GM21737 (cell line): ENCODE data around the gene SPACA7.

ENCODE experiments used
- ATAC-seq: cut with Tn5 transposase; IDR thresholded peaks from one replicate; pipeline ENCODE4 v1.9.1; 2021; ENCODE audit warnings: mild to moderate bottlenecking, moderate library complexity; ENCODE audit not compliant: unreplicated experiment

The SPACA7 gene, protein sequence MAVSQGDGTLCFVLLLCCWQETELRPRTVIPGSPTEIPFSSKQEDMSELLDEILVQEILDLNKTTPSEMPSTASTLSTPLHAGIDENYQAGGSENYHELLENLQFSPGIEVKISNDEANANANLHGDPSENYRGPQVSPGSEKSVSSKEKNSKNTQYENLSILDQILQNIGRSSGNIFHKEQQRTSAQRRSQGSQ

GRCh38 chr13:112376050-112376681 lies at the start of gene SPACA7:
TSS of gene SPACA7 (plus strand) at chr13:112376355. CDS start at chr13:112376386, 31 bp downstream.
- ATAC-seq = no peak

DNA sequence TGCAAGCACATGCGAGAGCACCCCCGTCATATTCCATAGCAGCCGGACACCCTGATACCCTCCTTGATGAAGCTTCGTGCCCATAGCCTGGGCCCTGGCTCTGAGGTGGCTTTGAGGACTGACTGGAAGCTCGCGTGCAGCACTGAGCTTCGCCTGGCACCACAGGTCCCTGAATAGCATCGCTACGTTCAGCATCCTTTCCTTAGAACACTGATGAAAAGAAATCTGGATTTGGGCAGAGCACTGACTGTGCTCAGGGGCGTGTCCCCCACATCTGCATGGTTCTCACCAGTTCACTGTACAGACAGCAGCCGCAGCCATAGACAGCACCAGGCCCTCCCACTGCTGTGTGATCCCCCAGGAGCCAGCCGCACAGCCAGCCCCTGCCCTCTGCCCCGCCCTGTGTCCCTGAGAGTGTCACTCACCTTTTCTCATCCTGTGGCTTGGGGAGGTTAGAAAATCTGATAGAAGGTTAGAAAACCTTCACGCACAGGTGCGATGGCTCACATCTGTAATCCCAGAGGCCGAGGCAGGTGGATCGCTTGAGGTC lies 49.3 kb upstream of the SPACA7 start:
- no peak for ATAC-seq

GRCh38 chr13:112328936-112329335 lies 47.2 kb upstream of the SPACA7 start:
- no peak for ATAC-seq

- no peak for ATAC-seq
These were observed 46.8 kb upstream of the SPACA7 start for GRCh38 chr13:112329376-112329775.

- no peak for ATAC-seq
These were observed 46.1 kb upstream of the SPACA7 start for GRCh38 chr13:112330066-112330465.

- no peak for ATAC-seq
These were observed 45.4 kb upstream of the SPACA7 start for GRCh38 chr13:112330479-112331381.

DNA sequence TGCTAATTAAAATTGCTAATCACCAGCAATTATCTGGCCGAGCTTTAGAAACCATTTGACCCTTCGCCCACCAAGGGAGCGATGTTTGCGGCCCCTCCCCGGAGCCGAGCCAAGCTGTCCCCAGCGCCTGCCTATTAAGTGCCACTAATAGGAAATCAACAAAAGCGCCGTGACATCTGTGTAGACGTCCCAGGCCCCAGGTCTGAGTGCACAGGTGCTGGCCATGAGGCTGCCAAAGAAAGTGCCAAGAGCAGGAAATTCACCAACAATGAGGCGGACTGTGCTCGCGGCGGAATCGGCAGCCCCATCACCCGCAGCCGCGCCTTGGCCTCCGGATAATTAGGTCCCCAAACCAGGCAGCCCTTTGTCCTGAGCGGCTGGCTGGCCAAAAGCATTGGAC lies 44.5 kb upstream of the SPACA7 start:
- no peak for ATAC-seq

GRCh38 chr13:112332727-112333126 lies 43.4 kb upstream of the SPACA7 start:
- ATAC-seq = no peak

DNA sequence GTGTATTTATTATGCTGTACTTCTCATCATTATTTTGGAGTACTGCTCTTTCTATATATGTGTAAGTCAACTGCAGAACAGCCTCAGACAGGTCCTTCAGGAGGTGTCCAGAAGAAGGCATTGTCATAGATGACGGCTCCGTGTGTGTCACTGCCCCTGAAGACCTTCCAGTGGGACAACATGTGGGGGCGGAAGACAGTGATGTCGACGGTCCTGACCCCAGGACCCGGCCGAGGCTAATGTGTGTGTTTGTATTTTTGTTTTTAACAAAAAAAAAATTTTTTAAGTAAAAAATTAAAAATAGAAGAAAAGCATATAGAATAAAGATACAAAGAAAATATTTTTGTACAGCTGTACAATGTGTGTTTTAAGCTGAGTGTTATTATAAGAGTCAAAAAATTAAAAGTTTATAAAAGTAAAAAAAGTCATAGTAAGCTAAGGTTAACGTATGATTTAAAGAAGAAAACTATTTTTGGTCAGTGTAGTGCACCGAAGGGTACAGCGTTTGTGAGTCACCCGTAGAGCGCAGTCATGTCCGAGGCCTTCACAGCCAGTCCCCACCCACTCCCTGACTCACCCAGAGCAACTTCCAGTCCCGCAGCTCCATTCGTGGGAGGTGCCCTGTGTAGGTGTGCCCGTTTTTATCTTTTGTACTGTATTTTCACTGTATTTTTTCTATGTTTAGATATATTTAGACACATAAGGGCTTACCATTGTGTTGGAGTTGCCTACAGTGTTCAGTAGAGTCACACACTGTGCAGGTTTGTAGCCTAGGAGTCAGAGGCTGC lies 42.2 kb upstream of the SPACA7 start:
- no peak for ATAC-seq

DNA sequence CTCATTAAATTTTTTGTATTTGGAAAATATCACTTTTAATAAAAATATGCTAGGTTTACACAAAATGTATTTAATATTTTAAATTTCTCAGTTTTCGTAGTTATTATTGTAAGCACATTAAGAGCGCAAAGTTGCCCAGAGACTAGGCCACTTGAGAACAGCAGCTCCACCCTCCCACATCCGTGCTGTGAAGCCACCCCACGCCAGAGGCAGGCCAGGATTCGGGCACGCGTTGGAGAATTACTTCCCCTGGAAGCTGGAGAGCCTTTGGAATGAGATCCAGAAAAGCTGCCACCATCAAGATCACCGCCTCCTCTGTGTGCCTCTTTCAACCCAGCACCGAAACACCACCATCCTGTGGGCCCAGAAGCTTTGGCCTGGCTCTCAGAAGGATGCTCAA lies 41.0 kb upstream of the SPACA7 start:
- no peak for ATAC-seq

- ATAC-seq = no peak
These were observed 34.7 kb upstream of the SPACA7 start for GRCh38 chr13:112341446-112341845.

GRCh38 chr13:112341976-112342735 lies 34.0 kb upstream of the SPACA7 start:
- no peak for ATAC-seq

DNA sequence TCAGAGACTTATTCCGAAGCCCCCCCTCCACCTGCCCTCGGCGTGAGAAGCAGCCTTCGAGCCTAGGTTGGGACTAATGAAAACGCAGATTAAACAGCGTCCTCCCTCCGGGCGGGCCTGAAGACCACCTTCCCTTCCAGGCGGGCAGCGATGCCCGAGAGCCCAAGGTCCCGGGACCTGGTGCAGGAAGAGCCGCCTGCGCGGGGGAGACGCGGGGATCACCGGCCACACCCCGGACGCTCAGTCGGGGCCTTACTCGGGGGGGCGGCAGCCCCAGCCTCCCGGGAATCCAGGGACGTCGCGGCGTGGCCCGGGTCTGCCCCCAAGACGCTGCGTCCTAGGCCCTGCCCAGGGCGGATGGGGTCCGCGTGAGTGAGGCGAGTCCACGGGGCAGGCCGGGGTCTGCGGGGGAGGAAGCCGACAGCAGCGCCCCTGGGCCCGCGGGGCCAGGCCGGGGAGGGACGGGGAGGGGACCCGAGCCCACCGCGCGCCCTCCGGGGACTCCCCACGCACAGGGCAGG lies 33.3 kb upstream of the SPACA7 start:
- no peak for ATAC-seq

DNA sequence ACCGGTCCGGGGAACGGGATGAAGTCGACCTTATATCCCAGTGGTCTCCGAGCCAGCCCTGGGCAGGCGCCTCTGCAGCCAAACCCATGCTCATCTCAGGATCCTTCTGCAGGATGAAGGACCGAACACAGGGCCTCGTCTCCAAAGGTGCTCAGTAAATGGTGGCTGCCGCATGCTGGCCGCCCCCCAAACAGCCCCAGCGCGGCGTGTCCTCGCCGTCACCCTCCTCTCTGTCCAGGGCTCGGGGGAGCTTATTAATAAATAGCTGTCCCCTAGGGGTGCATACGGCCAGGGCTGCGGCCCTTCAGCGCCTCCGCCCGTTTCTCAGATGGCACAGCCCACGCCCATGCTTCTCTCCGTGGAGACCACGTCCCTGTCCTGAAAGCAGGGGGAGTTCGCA lies 32.6 kb upstream of the SPACA7 start:
- ATAC-seq = no peak

DNA sequence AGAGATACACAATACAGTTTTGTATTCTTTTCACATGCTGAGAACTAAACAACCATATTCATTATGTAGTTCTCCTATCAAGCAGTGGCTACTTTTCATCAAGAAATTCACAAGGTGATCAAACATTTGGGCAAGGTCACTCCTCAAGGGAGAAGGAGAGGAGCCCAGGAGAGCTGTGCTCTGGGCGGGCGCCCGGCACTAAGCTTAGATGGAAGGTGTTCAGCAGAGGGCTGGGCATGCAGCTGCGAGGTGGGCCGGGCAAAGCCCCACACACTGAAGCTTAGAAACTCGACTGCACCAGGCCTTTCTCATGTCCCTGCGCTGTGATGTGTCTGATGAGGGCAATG lies 30.4 kb upstream of the SPACA7 start:
- ATAC-seq = no peak

DNA sequence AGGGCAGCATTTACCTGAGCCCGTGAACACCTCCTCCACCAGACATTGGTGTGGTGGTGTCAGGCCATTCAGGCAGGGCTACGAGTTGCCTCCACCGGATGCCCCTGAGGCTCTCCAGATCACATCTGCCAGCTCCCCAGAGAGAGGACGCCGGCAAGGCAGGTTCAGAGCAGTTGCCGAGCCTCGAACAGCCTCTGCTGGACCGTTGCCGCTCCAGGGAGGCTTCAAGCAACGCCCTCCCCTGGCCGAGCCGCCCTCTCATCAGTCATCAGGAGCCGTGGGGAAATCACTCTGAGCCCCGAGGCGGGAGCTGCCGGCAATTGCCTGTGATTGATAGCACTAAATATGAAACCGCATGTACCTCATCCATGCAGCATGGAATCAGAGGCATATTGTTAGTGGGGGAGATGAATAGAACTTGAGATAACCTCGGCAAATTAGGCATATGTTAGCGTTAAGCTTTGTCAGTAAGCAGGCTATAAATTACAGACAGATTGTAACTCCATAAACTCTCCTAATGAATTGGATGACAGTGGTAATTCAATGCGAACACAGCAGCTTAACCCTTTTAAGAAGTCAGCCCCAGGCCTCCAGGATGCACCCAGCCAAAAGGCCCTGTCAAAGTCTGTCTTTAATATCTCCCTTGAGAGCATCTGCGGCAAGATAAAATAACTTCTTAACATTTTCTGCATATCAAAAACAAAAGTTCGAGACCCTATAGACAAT lies 29.8 kb upstream of the SPACA7 start:
- no peak for ATAC-seq

- ATAC-seq = no peak
These were observed 29.3 kb upstream of the SPACA7 start for GRCh38 chr13:112346899-112347229.

GRCh38 chr13:112347986-112348385 lies 28.2 kb upstream of the SPACA7 start:
- ATAC-seq = no peak

GRCh38 chr13:112348642-112349345 lies 27.4 kb upstream of the SPACA7 start:
- no peak for ATAC-seq
